Epithelial cell of esophagus (primary cell): ENCODE measurements around the gene EFEMP1.
A peak's percentile ranks its signal among the peaks of the same experiment; 100 is the strongest.

Experiments
- DNase-seq: peaks from one replicate; pipeline ENCODE4 v3.0.0; 2010; ENCODE audit warnings: low read depth
- H3K4me3 ChIP-seq: 2 replicates; pipeline ENCODE4 v1.5.1; 2011; ENCODE audit warnings: mild to moderate bottlenecking, low read length, control low read depth
- TF ChIP-seq, protein P1 (sequence below): IDR thresholded peaks from 2 replicates; pipeline ENCODE4 v1.5.1; 2011; ENCODE audit warnings: low read depth, mild to moderate bottlenecking, low read length, control low read depth, inconsistent platforms; ENCODE audit not compliant: insufficient read depth; ENCODE audit errors: missing control alignments

Gene EFEMP1

GRCh38 chr2:55934337-55934736, 10.8 kb upstream of the EFEMP1 start:
- no peak for DNase-seq
- TF ChIP-seq, protein P1, sequence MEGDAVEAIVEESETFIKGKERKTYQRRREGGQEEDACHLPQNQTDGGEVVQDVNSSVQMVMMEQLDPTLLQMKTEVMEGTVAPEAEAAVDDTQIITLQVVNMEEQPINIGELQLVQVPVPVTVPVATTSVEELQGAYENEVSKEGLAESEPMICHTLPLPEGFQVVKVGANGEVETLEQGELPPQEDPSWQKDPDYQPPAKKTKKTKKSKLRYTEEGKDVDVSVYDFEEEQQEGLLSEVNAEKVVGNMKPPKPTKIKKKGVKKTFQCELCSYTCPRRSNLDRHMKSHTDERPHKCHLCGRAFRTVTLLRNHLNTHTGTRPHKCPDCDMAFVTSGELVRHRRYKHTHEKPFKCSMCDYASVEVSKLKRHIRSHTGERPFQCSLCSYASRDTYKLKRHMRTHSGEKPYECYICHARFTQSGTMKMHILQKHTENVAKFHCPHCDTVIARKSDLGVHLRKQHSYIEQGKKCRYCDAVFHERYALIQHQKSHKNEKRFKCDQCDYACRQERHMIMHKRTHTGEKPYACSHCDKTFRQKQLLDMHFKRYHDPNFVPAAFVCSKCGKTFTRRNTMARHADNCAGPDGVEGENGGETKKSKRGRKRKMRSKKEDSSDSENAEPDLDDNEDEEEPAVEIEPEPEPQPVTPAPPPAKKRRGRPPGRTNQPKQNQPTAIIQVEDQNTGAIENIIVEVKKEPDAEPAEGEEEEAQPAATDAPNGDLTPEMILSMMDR, result no peak
- H3K4me3 ChIP-seq, result no peak overlapping the region

DNA sequence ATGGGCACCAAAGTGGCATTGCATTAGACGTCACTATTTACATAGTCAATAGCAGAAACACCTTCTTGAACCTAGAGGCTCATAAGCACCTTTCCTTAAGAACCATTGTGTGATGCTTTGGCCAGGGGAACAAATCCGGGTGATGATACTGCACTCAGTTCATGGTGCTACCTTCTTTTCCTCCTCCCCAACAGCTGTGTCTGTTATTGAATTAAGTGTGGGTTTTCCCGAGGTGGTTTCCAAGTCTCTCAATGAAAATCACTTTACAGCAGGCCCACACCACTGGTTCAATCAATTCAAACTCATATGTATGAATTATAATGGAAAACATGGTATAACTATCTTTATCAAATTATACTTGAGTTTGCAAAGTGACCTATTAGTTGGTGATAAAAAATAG, 9.3 kb upstream of the EFEMP1 start:
- TF ChIP-seq, protein P1, result no peak
- H3K4me3 ChIP-seq, result no peak overlapping the region
- no peak for DNase-seq

DNA sequence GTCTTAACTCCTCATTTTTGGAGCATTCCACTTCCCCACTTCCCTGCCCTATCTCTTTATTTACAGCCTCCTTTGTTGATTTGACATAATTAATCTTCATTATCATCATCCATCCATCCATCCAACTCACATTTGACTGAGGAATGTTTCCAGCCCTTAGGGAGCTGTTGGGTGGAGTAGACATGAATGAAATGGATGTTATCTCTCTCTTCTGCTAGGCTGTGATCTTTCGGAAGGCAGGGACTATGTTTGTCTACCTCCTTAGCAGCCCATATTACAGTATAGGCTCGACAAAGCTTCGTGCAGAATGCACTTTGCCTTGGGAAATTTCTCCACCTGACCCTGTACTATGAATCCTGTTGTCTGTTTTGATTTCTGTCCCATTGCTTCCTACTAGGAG, 7.7 kb upstream of the EFEMP1 start:
- H3K4me3 ChIP-seq, result no peak overlapping the region
- TF ChIP-seq, protein P1, result no peak
- DNase-seq, result no peak

- no peak overlapping the region for H3K4me3 ChIP-seq
- TF ChIP-seq, protein P1, result no peak
- no peak for DNase-seq
These were observed 5.9 kb upstream of the EFEMP1 start for GRCh38 chr2:55929476-55929875.

- TF ChIP-seq, protein P1, result no peak
- H3K4me3 ChIP-seq, result no peak overlapping the region
- DNase-seq, result no peak
These were observed 3.4 kb upstream of the EFEMP1 start for GRCh38 chr2:55926974-55927373.

- no peak overlapping the region for H3K4me3 ChIP-seq
- TF ChIP-seq, protein P1, result no peak
- DNase-seq, result no peak
These were observed 2.7 kb upstream of the EFEMP1 start for GRCh38 chr2:55926246-55926645.

DNA sequence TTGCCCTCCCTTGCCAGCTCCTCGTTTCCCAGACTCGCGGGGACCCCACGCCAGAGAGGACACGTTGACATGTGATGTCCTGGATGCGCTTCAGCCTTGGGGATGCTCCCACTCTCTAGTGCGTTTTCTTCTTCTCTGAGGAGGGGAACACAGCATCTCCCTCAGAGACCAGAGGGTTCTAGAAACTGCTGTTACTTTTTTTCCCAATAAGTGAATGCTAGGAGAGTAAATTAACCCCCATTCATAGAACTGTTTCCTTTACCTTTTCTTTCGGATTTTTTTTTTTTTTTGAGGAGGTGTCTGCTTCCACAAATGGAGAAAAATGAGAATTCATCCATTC, 370 bp upstream of the EFEMP1 start:
- peak overlapping the region; percentile 59 for H3K4me3 ChIP-seq
- TF ChIP-seq, protein P1, result no peak
- no peak for DNase-seq
